Measurements from ENCODE around the gene VEZT. TPM values are rescaled to one million over a fixed set of nuclear protein-coding genes. Genes with fewer than 3 reads are reported as not detected.
A peak's percentile ranks its signal among the peaks of the same experiment; 100 is the strongest.

The VEZT gene
- total and polyA plus RNA-seq, 2 donors (not counting 1 experiment from before 2014, with no cell fraction given), result 76.6 to 123 TPM

GRCh38 chr12:95337146-95337545, 119.5 kb downstream of the VEZT start:
- Histone ChIP-seq H3K27ac (ENCODE audit: insufficient read depth, low read length) (no peak overlapping the region), H3K4me3 (replicated peaks in 1 of 4; ENCODE audit: control extremely low read depth in 1 of 4, insufficient read depth in 1 of 4, low read depth in 3 of 4, low read length in 4 of 4) (no peak overlapping the region), H4K20me1 (ENCODE audit: control insufficient read depth, extremely low read depth, insufficient read depth, low read length) (no peaks in the 10 kb centered on the region), H3K4me1 (ENCODE audit: control insufficient read depth, extremely low read depth, insufficient read depth, low read length) (peaks cover 9% of the 10 kb centered on the region), H3K9ac (ENCODE audit: insufficient read depth, low read length) (no peak overlapping the region), H3K27me3 (ENCODE audit: control insufficient read depth, insufficient read depth, low read length) (no peaks in the 10 kb centered on the region), H3K9me3 (ENCODE audit: control insufficient read depth, insufficient read depth, low read depth, low read length) (no peaks in the 10 kb centered on the region), H3K4me2 (ENCODE audit: extremely low read depth, insufficient read depth, low read length) (no peak overlapping the region), H3K36me3 (ENCODE audit: control insufficient read depth, insufficient read depth, low read length) (no peaks in the 10 kb centered on the region), H3K79me2 (ENCODE audit: control insufficient read depth, insufficient read depth, low read length) (no peaks in the 10 kb centered on the region), H2AFZ (ENCODE audit: low read length) (no peak overlapping the region)
- TF ChIP-seq CTCF (conservative IDR thresholded peaks at IDR 0.05 in 1 of 2, IDR thresholded peaks at IDR 0.05 in 1 of 2; ENCODE audit: low read depth in 1 of 2, low read length in 2 of 2), result no peak
- no peak for TF ChIP-seq EZH2 (IDR thresholded peaks at IDR 0.05; ENCODE audit: low read length, missing control alignments)
- peak; percentile 26 to 35 for DNase-seq (ENCODE audit: low read depth in 2 of 2)

GRCh38 chr12:95339086-95339788, 121.6 kb downstream of the VEZT start:
- no peak overlapping the region for H3K27ac ChIP-seq (ENCODE audit: insufficient read depth, low read length)
- H3K9me3 ChIP-seq (ENCODE audit: control insufficient read depth, insufficient read depth, low read depth, low read length), result no peaks in the 10 kb centered on the region
- no peak overlapping the region for H3K9ac ChIP-seq (ENCODE audit: insufficient read depth, low read length)
- no peak overlapping the region for H3K4me3 ChIP-seq (replicated peaks in 1 of 4; ENCODE audit: control extremely low read depth in 1 of 4, insufficient read depth in 1 of 4, low read depth in 3 of 4, low read length in 4 of 4)
- H3K27me3 ChIP-seq (ENCODE audit: control insufficient read depth, insufficient read depth, low read length), result no peaks in the 10 kb centered on the region
- H3K36me3 ChIP-seq (ENCODE audit: control insufficient read depth, insufficient read depth, low read length), result no peaks in the 10 kb centered on the region
- H2AFZ ChIP-seq (ENCODE audit: low read length), result no peak overlapping the region
- no peak overlapping the region for H3K4me2 ChIP-seq (ENCODE audit: extremely low read depth, insufficient read depth, low read length)
- no peaks in the 10 kb centered on the region for H4K20me1 ChIP-seq (ENCODE audit: control insufficient read depth, extremely low read depth, insufficient read depth, low read length)
- no peaks in the 10 kb centered on the region for H3K79me2 ChIP-seq (ENCODE audit: control insufficient read depth, insufficient read depth, low read length)
- H3K4me1 ChIP-seq (ENCODE audit: control insufficient read depth, extremely low read depth, insufficient read depth, low read length), result peaks cover 9% of the 10 kb centered on the region
- TF ChIP-seq CTCF (conservative IDR thresholded peaks at IDR 0.05 in 1 of 2, IDR thresholded peaks at IDR 0.05 in 1 of 2; ENCODE audit: low read depth in 1 of 2, low read length in 2 of 2) (no peak), EZH2 (IDR thresholded peaks at IDR 0.05; ENCODE audit: low read length, missing control alignments) (no peak)
- DNase-seq (ENCODE audit: low read depth in 2 of 2), result no peak

GRCh38 chr12:95342008-95342407, 124.4 kb downstream of the VEZT start:
- TF ChIP-seq CTCF (conservative IDR thresholded peaks at IDR 0.05 in 1 of 2, IDR thresholded peaks at IDR 0.05 in 1 of 2; ENCODE audit: low read depth in 1 of 2, low read length in 2 of 2), result no peak
- no peak for TF ChIP-seq EZH2 (IDR thresholded peaks at IDR 0.05; ENCODE audit: low read length, missing control alignments)
- Histone ChIP-seq H3K79me2 (ENCODE audit: control insufficient read depth, insufficient read depth, low read length) (no peaks in the 10 kb centered on the region), H3K4me1 (ENCODE audit: control insufficient read depth, extremely low read depth, insufficient read depth, low read length) (peaks cover 4% of the 10 kb centered on the region), H3K27me3 (ENCODE audit: control insufficient read depth, insufficient read depth, low read length) (no peaks in the 10 kb centered on the region), H2AFZ (ENCODE audit: low read length) (no peak overlapping the region), H3K27ac (ENCODE audit: insufficient read depth, low read length) (no peak overlapping the region), H3K36me3 (ENCODE audit: control insufficient read depth, insufficient read depth, low read length) (no peaks in the 10 kb centered on the region), H3K9ac (ENCODE audit: insufficient read depth, low read length) (no peak overlapping the region), H3K4me2 (ENCODE audit: extremely low read depth, insufficient read depth, low read length) (no peak overlapping the region), H3K9me3 (ENCODE audit: control insufficient read depth, insufficient read depth, low read depth, low read length) (no peaks in the 10 kb centered on the region), H3K4me3 (replicated peaks in 1 of 4; ENCODE audit: control extremely low read depth in 1 of 4, insufficient read depth in 1 of 4, low read depth in 3 of 4, low read length in 4 of 4) (no peak overlapping the region), H4K20me1 (ENCODE audit: control insufficient read depth, extremely low read depth, insufficient read depth, low read length) (no peaks in the 10 kb centered on the region)
- no peak for DNase-seq (ENCODE audit: low read depth in 2 of 2)
